ENCODE data around the gene NAT14.
A peak's percentile ranks its signal among the peaks of the same experiment; 100 is the strongest.

Gene NAT14

DNA sequence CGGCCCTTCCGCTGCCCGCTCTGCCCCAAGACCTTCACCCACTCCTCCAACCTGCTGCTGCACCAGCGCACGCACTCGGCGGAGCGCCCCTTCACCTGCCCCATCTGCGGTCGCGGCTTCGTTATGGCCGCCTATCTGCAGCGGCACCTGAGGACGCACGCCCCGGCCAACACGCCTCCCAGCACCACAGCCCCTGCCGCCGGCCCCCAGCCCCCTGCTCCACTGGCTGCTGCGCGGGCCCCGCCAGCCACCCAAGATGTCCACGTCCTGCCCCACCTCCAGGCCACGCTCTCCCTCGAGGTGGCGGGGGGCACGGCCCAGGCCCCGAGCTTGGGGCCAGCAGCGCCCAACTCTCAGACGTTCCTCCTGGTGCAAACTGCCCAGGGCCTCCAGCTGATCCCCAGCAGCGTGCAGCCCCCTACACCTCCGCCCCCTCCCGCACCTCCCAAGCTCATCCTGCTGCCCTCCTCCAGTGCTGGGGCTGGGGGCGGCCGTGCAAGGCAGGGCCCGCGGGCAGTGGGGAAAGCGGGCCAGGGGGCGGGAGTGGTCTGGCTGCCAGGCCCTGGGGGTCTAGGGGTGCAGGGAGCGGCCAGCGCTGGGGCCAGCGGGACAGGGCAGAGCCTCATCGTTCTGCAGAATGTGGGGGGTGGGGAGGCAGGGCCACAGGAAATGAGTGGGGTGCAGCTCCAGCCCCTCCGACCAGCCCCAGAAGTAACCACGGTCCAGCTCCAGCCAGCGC is 1.9 kb upstream of the NAT14 start:
- H3K4me3 ChIP-seq (ENCODE audit: low read length), result no peak overlapping the region
- no peak for DNase-seq (ENCODE audit: low read depth)
- TF ChIP-seq, protein P1, sequence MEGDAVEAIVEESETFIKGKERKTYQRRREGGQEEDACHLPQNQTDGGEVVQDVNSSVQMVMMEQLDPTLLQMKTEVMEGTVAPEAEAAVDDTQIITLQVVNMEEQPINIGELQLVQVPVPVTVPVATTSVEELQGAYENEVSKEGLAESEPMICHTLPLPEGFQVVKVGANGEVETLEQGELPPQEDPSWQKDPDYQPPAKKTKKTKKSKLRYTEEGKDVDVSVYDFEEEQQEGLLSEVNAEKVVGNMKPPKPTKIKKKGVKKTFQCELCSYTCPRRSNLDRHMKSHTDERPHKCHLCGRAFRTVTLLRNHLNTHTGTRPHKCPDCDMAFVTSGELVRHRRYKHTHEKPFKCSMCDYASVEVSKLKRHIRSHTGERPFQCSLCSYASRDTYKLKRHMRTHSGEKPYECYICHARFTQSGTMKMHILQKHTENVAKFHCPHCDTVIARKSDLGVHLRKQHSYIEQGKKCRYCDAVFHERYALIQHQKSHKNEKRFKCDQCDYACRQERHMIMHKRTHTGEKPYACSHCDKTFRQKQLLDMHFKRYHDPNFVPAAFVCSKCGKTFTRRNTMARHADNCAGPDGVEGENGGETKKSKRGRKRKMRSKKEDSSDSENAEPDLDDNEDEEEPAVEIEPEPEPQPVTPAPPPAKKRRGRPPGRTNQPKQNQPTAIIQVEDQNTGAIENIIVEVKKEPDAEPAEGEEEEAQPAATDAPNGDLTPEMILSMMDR (conservative IDR thresholded peaks at IDR 0.05; ENCODE audit: low read depth, low read length), result no peak

DNA sequence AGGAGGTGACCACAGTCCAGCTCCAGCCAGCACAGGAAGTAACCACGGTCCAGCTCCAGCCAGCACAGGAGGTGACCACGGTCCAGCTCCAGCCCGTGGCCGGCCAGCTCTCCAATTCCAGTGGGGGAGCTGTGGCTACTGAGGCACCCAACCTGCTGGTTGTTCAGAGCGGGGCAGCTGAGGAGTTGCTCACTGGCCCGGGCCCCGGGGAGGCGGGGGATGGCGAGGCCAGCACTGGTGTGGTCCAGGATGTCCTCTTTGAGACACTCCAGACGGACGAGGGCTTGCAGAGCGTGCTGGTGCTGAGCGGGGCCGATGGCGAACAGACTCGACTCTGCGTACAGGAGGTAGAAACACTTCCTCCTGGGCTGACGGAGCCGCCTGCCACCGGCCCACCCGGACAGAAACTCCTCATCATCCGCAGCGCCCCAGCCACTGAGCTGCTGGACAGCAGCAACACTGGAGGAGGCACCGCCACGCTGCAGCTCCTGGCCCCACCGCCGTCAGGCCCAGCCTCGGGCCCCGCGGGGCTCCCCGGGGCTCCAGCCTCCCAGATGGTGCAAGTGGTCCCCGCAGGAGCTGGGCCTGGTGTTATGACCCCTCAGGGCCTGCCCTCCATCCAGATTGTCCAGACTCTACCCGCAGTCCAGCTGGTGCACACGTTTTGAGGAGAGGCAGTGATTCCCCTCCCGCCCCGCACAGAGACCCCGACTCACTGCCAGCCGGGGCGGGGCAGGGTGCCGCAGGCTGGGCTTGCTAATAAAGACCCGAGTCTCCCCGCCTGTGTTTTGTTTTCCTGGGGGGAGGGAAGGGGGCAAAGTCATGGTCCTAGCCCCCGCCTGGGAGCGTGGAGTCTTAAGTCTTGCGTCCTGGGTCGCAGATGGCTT is 1.0 kb upstream of the NAT14 start:
- TF ChIP-seq, protein P1 (conservative IDR thresholded peaks at IDR 0.05; ENCODE audit: low read depth, low read length), result no peak
- H3K4me3 ChIP-seq (ENCODE audit: low read length), result peak overlapping the region; percentile 74
- DNase-seq (ENCODE audit: low read depth), result no peak

DNA sequence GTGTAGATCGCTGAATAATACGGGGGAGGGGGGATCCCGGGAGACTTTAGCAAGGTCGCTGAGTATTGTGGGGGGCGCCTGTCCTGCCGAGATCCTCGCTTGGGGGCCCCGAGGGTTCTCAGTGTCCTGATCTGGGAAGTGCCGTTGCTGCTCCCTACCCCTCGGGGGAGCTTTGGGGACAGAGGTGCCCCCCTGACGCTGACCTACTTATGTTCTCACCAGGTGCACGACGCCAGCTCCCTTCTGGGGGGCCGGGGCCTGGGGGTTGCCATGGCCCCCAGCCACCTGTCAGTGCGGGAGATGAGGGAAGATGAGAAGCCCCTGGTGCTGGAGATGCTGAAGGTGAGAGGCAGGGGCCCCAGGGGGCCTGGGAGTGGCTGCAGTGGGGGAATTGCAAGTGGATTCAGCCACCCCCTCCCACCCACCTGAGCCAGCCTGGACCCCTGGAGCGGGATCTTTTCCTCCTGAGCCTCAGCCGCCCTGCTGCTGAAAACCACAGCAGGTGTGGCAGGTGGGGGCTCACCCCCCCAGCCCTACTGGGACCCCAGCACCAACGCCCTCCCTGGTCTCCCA is 537 bp downstream of the NAT14 start:
- TF ChIP-seq, protein P1 (conservative IDR thresholded peaks at IDR 0.05; ENCODE audit: low read depth, low read length), result peak; percentile 5
- H3K4me3 ChIP-seq (ENCODE audit: low read length), result peak overlapping the region; percentile 74
- DNase-seq (ENCODE audit: low read depth), result no peak

DNA sequence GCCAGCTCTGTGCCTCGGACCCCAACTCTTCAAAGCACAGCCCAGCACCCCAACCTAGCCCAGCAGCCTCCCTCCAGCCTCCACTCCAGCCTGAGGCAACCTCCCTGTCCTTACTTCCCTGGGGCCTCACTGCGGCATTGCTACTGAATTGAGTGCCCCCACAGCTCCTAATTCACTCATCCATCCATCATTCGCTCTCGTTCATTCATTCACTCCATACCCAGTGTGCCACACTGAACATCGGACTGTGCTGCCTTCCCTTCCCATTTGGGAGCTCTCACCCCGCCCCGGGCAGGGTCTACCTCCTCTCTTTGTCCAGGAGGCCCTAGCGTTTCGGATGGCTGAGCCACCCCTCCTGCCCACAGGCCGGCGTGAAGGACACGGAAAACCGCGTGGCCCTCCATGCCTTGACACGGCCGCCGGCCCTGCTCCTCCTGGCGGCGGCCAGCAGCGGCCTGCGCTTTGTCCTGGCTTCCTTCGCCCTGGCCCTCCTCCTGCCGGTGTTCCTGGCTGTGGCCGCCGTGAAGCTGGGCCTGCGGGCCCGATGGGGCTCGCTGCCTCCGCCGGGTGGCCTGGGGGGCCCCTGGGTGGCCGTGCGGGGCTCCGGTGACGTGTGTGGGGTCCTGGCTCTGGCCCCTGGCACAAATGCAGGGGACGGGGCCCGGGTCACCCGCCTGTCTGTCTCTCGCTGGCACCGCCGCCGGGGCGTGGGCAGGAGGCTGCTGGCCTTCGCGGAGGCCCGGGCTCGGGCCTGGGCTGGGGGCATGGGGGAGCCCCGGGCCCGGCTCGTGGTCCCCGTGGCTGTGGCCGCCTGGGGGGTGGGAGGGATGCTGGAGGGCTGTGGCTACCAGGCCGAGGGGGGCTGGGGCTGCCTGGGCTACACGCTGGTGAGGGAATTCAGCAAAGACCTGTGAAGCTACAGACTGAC is 1.3 kb downstream of the NAT14 start:
- TF ChIP-seq, protein P1 (conservative IDR thresholded peaks at IDR 0.05; ENCODE audit: low read depth, low read length), result no peak
- peak overlapping the region; percentile 74 for H3K4me3 ChIP-seq (ENCODE audit: low read length)
- DNase-seq (ENCODE audit: low read depth), result no peak

DNA sequence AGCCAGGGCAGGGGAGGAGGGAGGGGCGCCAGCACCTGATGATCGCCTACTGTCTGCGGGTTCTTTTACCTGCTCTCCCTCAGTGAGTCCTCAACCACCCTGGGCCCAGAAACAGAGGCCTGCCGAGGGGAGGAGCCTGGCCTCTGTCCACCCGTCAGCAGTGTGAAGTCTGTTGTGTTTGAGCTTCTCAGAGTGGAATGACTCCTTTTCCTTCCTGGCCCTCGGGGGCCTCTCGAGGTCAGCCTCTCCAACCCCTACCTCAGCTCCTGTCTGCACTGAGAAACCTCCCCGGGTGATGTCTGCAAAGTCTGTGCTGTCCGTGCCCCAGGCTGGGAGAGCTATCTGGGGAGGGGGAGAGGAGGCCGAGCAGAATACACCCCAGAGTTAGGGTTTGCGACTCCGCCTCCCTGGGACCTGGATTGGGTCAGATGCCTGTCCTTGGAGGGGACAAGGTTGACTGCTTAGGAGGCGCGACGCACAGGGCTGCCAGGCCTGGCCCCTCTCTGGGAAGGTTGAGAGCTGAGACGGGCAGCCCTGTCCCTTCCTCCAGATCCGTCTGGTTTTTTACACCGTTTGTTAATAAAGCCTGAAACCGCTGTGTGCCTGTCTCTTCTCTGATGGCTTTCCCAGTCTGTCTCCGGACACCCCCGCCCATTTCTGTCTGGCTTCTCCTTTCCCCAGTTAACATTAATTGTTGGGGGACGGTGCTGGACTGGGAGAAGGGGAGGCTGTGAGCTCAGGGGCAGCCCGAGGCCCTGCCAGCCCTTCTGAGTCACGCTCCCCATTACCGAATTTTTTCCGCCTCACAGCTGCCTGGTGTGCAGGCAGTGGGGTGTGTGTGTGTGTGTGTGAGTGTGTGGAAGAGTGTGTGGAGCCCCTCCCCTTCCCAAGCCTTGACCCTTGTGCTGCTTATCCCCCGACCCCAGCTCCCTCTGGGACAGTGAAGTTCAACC is 2.3 kb downstream of the NAT14 start:
- H3K4me3 ChIP-seq (ENCODE audit: low read length), result peak overlapping the region; percentile 20
- TF ChIP-seq, protein P1 (conservative IDR thresholded peaks at IDR 0.05; ENCODE audit: low read depth, low read length), result no peak
- DNase-seq (ENCODE audit: low read depth), result peak; percentile 77
